ENCODE data around the gene HECW1.

GRCh38 chr7:43502941-43503340, 390.5 kb downstream of the HECW1 start:
- TF ChIP-seq REST (IDR thresholded peaks at IDR 0.05; ENCODE audit: insufficient read depth in 1 of 2, low read depth in 2 of 2, low read length in 2 of 2) (no peak), POLR2AphosphoS5 (IDR thresholded peaks at IDR 0.05; ENCODE audit: low read depth, low read length) (no peak), SIN3A (IDR thresholded peaks at IDR 0.05; ENCODE audit: borderline replicate concordance, insufficient read depth, low read length) (no peak), TAF1 (IDR thresholded peaks at IDR 0.05; ENCODE audit: borderline replicate concordance, insufficient read depth, low read length) (no peak)
